Liver (tissue), 9 donors: ENCODE results near the gene TMEM236. TPM values are rescaled to one million over a fixed set of nuclear protein-coding genes. Genes with fewer than 3 reads are reported as not detected.

Source experiments
- DNase-seq: peaks from one replicate; pipeline ENCODE4 v3.0.0-alpha.2; 2017; ENCODE audit warnings: low spot score
- H3K27ac ChIP-seq, 2 donors: one replicate each; pipeline ENCODE4 v1.7.0; 2013; ENCODE audit warnings: inconsistent platforms in 2 of 2, low read length in 2 of 2, control low read depth in 1 of 2, low read depth in 1 of 2, mild to moderate bottlenecking in 1 of 2
- H3K27me3 ChIP-seq, 4 donors: one replicate each; pipeline versions ENCODE4 v1.6.1 to v1.7.0; 2013; ENCODE audit warnings: low read length in 3 of 4, inconsistent platforms in 1 of 4, mild to moderate bottlenecking in 1 of 4, moderate library complexity in 1 of 4; ENCODE audit not compliant: control insufficient read depth in 4 of 4, insufficient read depth in 4 of 4
- H3K36me3 ChIP-seq, 4 donors: one replicate each; pipeline versions ENCODE4 v1.6.1 to v1.7.0; 2013; ENCODE audit warnings: low read length in 3 of 4, mild to moderate bottlenecking in 3 of 4, low read depth in 1 of 4, moderate library complexity in 1 of 4; ENCODE audit not compliant: control insufficient read depth in 4 of 4, insufficient read depth in 3 of 4
- H3K4me1 ChIP-seq, 4 donors: one replicate each; pipeline versions ENCODE4 v1.6.1 to v1.7.0; 2013; ENCODE audit warnings: low read length in 3 of 4, mild to moderate bottlenecking in 3 of 4, moderate library complexity in 1 of 4; ENCODE audit not compliant: control insufficient read depth in 4 of 4, insufficient read depth in 4 of 4
- H3K4me3 ChIP-seq, 3 donors: one replicate each; pipeline versions ENCODE4 v1.6.1 to v1.7.0; 2013; ENCODE audit warnings: low read length in 3 of 3, control low read depth in 1 of 3, low read depth in 1 of 3, mild to moderate bottlenecking in 1 of 3
- H3K9ac ChIP-seq, 2 donors: one replicate each; pipeline ENCODE4 v1.7.0; 2013; ENCODE audit warnings: low read length in 2 of 2, mild to moderate bottlenecking in 2 of 2, moderate library complexity in 2 of 2, control low read depth in 1 of 2, low read depth in 1 of 2
- H3K9me3 ChIP-seq, 4 donors: one replicate each; pipeline versions ENCODE4 v1.6.1 to v1.7.0; 2013; ENCODE audit warnings: low read length in 3 of 4; ENCODE audit not compliant: control insufficient read depth in 4 of 4
- ATF3 ChIP-seq: IDR thresholded peaks from 2 replicates; pipeline ENCODE4 v1.6.1; 2016; ENCODE audit warnings: antibody characterized with exemption
- FOXA1 ChIP-seq: IDR thresholded peaks from 2 replicates; pipeline ENCODE4 v1.6.1; 2016; ENCODE audit warnings: antibody characterized with exemption
- FOXA2 ChIP-seq: IDR thresholded peaks from 2 replicates; pipeline ENCODE4 v1.6.1; 2016; ENCODE audit warnings: antibody characterized with exemption
- GABPA ChIP-seq, 2 donors: IDR thresholded peaks in 1 of 2; conservative IDR thresholded peaks in 1 of 2; 2 replicates each; pipeline ENCODE4 v1.6.1; 2016; ENCODE audit warnings: antibody characterized with exemption in 2 of 2, mild to moderate bottlenecking in 1 of 2, moderate library complexity in 1 of 2
- HNF4A ChIP-seq, 2 donors: conservative IDR thresholded peaks; 2 replicates each; pipeline ENCODE4 v1.6.1; 2016; ENCODE audit warnings: antibody characterized with exemption in 2 of 2, mild to moderate bottlenecking in 2 of 2
- HNF4G ChIP-seq: IDR thresholded peaks from 2 replicates; pipeline ENCODE4 v1.6.1; 2016; ENCODE audit warnings: antibody characterized with exemption
- JUND ChIP-seq, 2 donors: IDR thresholded peaks; 2 replicates each; pipeline ENCODE4 v1.6.1; 2016; ENCODE audit warnings: antibody characterized with exemption in 2 of 2
- NR2F2 ChIP-seq: IDR thresholded peaks from 2 replicates; pipeline ENCODE4 v1.6.1; 2016; ENCODE audit warnings: antibody characterized with exemption
- RAD21 ChIP-seq, 2 donors: IDR thresholded peaks; 2 replicates each; pipeline ENCODE4 v1.6.1; 2016; ENCODE audit warnings: antibody characterized with exemption in 2 of 2, mild to moderate bottlenecking in 2 of 2
- RXRA ChIP-seq, 2 donors: IDR thresholded peaks; 2 replicates each; pipeline ENCODE4 v1.6.1; 2017 to 2018; ENCODE audit warnings: antibody characterized with exemption in 2 of 2, mild to moderate bottlenecking in 1 of 2
- SP1 ChIP-seq: IDR thresholded peaks from 2 replicates; pipeline ENCODE4 v1.6.1; 2018; ENCODE audit warnings: antibody characterized with exemption, mild to moderate bottlenecking
- TAF1 ChIP-seq: conservative IDR thresholded peaks from 2 replicates; pipeline ENCODE4 v1.6.1; 2016; ENCODE audit warnings: antibody characterized with exemption, mild to moderate bottlenecking
- YY1 ChIP-seq: IDR thresholded peaks from 2 replicates; pipeline ENCODE4 v1.6.1; 2016; ENCODE audit warnings: antibody characterized with exemption, mild to moderate bottlenecking
- WGBS: extraction: QIAGEN DNeasy Blood & Tissue Kit; methylation state at CpG from one replicate; pipeline ENCODE4 v1.1.7; 2013; 5-methylcytosine and 5-hydroxymethylcytosine counted together
- polyA plus RNA-seq, 2 donors: library from polyadenylated mRNA; stranded (reverse) in 1 of 2; unstranded in 1 of 2; fragments of 200-250 nt in 1 of 2; fragments of >200 nt in 1 of 2; fragmentation: Nextera tagmentation in 1 of 2; extraction: Ambion mirVana in 1 of 2; gene quantifications; one replicate each; pipeline versions ENCODE4 v1.2.1 to v1.2.3, GENCODE V29; 2013 to 2015
- total RNA-seq, 2 donors: library from RNA; depleted of rRNA; stranded (reverse); fragments of >200 nt; gene quantifications; one replicate each; pipeline ENCODE4 v1.2.3, GENCODE V29; 2014
- TF ChIP-seq, protein P1 (sequence below): IDR thresholded peaks from 2 replicates; pipeline ENCODE4 v1.6.1; 2016; ENCODE audit warnings: antibody characterized with exemption
- TF ChIP-seq, protein P2 (sequence below): IDR thresholded peaks from 2 replicates; pipeline ENCODE4 v1.6.1; 2016; ENCODE audit warnings: antibody characterized with exemption, mild to moderate bottlenecking
- TF ChIP-seq, protein P3 (sequence below): IDR thresholded peaks from 2 replicates; pipeline ENCODE4 v1.6.1; 2016; ENCODE audit warnings: antibody characterized with exemption
- TF ChIP-seq, protein P4 (sequence below): fragments of 150-350 bp; IDR thresholded peaks from 2 replicates; pipeline ENCODE4 v1.5.1; 2017; ENCODE audit warnings: improper control_type of control experiment, low read depth, low read length; ENCODE audit not compliant: missing input control
- donor health status: healthy.
- donor health status: healthy.
- donor health status: healthy.
- donor health status: healthy.
- donor health status: healthy.

TMEM236 gene
- total and polyA plus RNA-seq, 4 donors: 0.07 to 0.28 (median 0.12) TPM

DNA sequence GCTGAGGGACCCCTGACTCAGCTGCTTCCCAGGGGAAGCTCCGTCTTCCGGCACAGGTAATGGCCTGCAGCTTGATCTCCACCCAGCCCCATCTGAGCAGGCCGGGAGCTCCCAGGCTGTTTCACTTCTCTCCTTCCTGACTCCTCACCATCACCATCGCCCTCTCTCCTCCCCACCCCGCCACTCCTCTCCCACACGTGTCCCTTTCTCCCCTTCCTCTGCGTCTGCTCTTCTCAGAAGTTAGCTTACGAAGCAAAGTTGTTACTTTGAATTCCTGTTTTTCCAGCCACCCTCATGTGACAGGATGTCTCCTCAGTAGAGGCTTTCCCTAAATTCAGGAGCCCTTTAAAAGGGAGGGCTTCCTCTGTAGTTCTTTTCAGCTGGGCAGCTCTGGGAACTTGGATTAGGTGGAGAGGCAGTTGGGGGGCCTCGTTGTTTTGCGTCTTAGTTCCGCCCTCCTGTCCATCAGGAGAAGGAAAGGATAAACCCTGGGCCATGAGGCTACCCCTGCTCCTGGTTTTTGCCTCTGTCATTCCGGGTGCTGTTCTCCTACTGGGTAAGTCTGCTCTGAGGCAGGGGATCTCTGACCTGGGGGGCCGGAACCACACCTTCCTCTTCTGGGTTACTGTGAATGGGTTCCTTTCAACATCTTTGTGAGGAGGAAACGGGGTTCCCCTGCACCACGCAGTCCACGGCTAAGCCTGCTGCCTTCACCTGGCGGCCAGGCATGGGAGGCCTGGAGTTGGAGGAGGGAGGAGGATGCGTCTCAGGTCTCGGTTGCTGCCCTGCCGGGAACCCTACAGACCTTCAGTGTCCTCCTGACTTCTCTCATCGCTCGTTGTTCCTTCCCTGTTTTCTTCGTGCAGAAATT lies 57.2 kb downstream of the TMEM236 start, which contains the start of gene MRC1:
TSS of gene MRC1 (plus strand) at position 378 of the 871 bp plus-strand sequence. CDS start at position 496, 118 bp downstream.
- no peak for DNase-seq
- Histone ChIP-seq H3K27me3 (peaks cover 0 to 2% (median 0%) of the 10 kb centered on the region in 4 donors), H3K4me3 (peak within 1 kb of the TSS in 2 of 3 donors; percentile 22 to 37), H3K9me3 (no peaks in the 10 kb centered on the region), H3K36me3 (no peaks in the 10 kb centered on the region), H3K4me1 (no peaks in the 10 kb centered on the region), H3K27ac (peak within 1 kb of the TSS; percentile 56 to 66), H3K9ac (peak within 1 kb of the TSS in 1 of 2 donors; percentile 62)
- WGBS: 53% methylated on average over 23 of the region's 23 CpGs
- TF ChIP-seq, protein P1, sequence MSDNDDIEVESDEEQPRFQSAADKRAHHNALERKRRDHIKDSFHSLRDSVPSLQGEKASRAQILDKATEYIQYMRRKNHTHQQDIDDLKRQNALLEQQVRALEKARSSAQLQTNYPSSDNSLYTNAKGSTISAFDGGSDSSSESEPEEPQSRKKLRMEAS: no peak
- no peak for TF ChIP-seq HNF4A (conservative IDR thresholded peaks at IDR 0.05)
- TF ChIP-seq YY1: no peak
- TF ChIP-seq TAF1: no peak
- TF ChIP-seq, protein P2, sequence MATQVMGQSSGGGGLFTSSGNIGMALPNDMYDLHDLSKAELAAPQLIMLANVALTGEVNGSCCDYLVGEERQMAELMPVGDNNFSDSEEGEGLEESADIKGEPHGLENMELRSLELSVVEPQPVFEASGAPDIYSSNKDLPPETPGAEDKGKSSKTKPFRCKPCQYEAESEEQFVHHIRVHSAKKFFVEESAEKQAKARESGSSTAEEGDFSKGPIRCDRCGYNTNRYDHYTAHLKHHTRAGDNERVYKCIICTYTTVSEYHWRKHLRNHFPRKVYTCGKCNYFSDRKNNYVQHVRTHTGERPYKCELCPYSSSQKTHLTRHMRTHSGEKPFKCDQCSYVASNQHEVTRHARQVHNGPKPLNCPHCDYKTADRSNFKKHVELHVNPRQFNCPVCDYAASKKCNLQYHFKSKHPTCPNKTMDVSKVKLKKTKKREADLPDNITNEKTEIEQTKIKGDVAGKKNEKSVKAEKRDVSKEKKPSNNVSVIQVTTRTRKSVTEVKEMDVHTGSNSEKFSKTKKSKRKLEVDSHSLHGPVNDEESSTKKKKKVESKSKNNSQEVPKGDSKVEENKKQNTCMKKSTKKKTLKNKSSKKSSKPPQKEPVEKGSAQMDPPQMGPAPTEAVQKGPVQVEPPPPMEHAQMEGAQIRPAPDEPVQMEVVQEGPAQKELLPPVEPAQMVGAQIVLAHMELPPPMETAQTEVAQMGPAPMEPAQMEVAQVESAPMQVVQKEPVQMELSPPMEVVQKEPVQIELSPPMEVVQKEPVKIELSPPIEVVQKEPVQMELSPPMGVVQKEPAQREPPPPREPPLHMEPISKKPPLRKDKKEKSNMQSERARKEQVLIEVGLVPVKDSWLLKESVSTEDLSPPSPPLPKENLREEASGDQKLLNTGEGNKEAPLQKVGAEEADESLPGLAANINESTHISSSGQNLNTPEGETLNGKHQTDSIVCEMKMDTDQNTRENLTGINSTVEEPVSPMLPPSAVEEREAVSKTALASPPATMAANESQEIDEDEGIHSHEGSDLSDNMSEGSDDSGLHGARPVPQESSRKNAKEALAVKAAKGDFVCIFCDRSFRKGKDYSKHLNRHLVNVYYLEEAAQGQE: no peak
- TF ChIP-seq, protein P3, sequence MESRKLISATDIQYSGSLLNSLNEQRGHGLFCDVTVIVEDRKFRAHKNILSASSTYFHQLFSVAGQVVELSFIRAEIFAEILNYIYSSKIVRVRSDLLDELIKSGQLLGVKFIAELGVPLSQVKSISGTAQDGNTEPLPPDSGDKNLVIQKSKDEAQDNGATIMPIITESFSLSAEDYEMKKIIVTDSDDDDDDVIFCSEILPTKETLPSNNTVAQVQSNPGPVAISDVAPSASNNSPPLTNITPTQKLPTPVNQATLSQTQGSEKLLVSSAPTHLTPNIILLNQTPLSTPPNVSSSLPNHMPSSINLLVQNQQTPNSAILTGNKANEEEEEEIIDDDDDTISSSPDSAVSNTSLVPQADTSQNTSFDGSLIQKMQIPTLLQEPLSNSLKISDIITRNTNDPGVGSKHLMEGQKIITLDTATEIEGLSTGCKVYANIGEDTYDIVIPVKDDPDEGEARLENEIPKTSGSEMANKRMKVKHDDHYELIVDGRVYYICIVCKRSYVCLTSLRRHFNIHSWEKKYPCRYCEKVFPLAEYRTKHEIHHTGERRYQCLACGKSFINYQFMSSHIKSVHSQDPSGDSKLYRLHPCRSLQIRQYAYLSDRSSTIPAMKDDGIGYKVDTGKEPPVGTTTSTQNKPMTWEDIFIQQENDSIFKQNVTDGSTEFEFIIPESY: no peak
- TF ChIP-seq RAD21 (IDR thresholded peaks at IDR 0.05): peak in 1 of 2 donors; percentile 11

DNA sequence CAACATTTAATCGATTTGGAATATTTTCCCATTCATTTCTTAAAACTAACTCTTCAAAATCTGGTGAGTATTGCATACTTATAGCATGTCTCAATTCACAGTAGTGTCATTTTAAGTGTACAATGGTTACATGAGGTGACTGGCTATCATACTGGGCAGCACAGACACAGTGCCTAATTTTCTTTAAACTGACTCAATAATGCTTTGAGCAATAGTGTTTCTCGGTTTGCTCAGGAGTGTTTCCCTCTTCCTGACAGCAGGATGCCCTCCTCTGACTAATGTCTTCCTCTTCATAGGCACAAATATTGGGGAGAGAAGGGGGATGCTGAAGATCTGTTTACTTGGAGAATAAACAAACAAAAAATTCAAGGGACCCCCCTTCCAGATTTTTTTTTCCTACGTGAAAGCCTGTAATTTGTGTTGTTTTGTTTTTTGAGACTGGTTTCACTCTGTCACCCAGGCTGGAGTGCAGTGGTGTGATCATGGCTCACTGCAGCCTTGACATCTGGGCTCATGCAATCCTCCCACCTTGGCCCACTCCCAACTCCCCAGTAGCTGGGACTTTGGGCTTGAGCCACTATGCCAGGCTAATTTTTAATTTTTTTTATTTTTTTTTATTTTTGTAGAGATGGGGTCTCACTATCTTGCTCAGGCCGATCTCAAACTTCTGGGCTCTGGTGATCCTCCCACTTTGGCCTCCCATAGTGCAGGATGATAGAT lies 59.3 kb downstream of the TMEM236 start:
- Histone ChIP-seq H3K4me3 (peak overlapping the region in 1 of 3 donors; percentile 22), H3K27me3 (peaks cover 0 to 2% (median 0%) of the 10 kb centered on the region in 4 donors), H3K9ac (no peak overlapping the region), H3K27ac (no peak overlapping the region), H3K9me3 (no peaks in the 10 kb centered on the region), H3K4me1 (no peaks in the 10 kb centered on the region), H3K36me3 (no peaks in the 10 kb centered on the region)
- DNase-seq: no peak
- 69% methylated on average over 4 of the region's 4 CpGs for WGBS
- TF ChIP-seq RXRA (IDR thresholded peaks at IDR 0.05) (no peak), HNF4G (no peak), TAF1 (no peak), SP1 (no peak), RAD21 (IDR thresholded peaks at IDR 0.05) (no peak), GABPA (IDR thresholded peaks at IDR 0.05 in 1 of 2, conservative IDR thresholded peaks at IDR 0.05 in 1 of 2) (no peak), NR2F2 (no peak), JUND (IDR thresholded peaks at IDR 0.05) (no peak), FOXA2 (no peak), FOXA1 (no peak), YY1 (no peak), ATF3 (no peak)
- TF ChIP-seq, protein P4, sequence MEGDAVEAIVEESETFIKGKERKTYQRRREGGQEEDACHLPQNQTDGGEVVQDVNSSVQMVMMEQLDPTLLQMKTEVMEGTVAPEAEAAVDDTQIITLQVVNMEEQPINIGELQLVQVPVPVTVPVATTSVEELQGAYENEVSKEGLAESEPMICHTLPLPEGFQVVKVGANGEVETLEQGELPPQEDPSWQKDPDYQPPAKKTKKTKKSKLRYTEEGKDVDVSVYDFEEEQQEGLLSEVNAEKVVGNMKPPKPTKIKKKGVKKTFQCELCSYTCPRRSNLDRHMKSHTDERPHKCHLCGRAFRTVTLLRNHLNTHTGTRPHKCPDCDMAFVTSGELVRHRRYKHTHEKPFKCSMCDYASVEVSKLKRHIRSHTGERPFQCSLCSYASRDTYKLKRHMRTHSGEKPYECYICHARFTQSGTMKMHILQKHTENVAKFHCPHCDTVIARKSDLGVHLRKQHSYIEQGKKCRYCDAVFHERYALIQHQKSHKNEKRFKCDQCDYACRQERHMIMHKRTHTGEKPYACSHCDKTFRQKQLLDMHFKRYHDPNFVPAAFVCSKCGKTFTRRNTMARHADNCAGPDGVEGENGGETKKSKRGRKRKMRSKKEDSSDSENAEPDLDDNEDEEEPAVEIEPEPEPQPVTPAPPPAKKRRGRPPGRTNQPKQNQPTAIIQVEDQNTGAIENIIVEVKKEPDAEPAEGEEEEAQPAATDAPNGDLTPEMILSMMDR: no peak
- TF ChIP-seq, protein P2: no peak
- TF ChIP-seq, protein P1: no peak
